Uterus (tissue), 4 donors: ENCODE results near the gene SARDH. TPM values are rescaled to one million over a fixed set of nuclear protein-coding genes. Genes with fewer than 3 reads are reported as not detected.

Experiments used
- DNase-seq, 2 donors: peaks; one replicate each; pipeline ENCODE4 v3.0.0-alpha.2; 2019 to 2020
- H3K27ac ChIP-seq, 2 donors: fragments of 200-600 bp; sonication (generic); 1 replicate in 1 of 2; 2 replicates in 1 of 2; pipeline ENCODE4 v1.5.1; 2016 to 2018
- H3K27me3 ChIP-seq, 2 donors: fragments of 200-600 bp; sonication (generic); one replicate each; pipeline ENCODE4 v1.5.1; 2018 to 2019; ENCODE audit warnings: control low read depth in 1 of 2
- H3K36me3 ChIP-seq, 2 donors: fragments of 200-600 bp; sonication (generic); one replicate each; pipeline ENCODE4 v1.5.1; 2019; ENCODE audit warnings: control low read depth in 1 of 2
- H3K4me1 ChIP-seq, 2 donors: fragments of 200-600 bp; sonication (generic); one replicate each; pipeline ENCODE4 v1.5.1; 2018 to 2019; ENCODE audit warnings: control low read depth in 1 of 2
- H3K4me3 ChIP-seq, 2 donors: fragments of 200-600 bp; sonication (generic); 1 replicate in 1 of 2; 2 replicates in 1 of 2; pipeline ENCODE4 v1.5.1; 2018 to 2019; ENCODE audit warnings: mild to moderate bottlenecking in 1 of 2
- H3K9me3 ChIP-seq, 2 donors: fragments of 200-600 bp; sonication (generic); one replicate each; pipeline ENCODE4 v1.5.1; 2019; ENCODE audit warnings: control low read depth in 1 of 2
- POLR2A ChIP-seq, 2 donors: fragments of 450-650 bp; IDR thresholded peaks; one replicate each; pipeline ENCODE4 v1.6.1; 2016; ENCODE audit warnings: antibody characterized with exemption in 2 of 2, mild to moderate bottlenecking in 1 of 2, moderate library complexity in 1 of 2
- intact Hi-C: fragments of 100-400 bp; cut with DNase I; formaldehyde crosslinking; loops from one replicate; pipeline ENCODE4 v1.15.1; 2023; ENCODE audit warnings: low total_unique reads
- total RNA-seq, 4 donors: library from RNA; depleted of rRNA in 3 of 4; stranded (reverse); fragments of >200 nt in 3 of 4; gene quantifications; one replicate each; pipeline versions ENCODE4 v1.1.0 to v1.2.4, GENCODE V29; 2014 to 2023
- TF ChIP-seq, protein P1 (sequence below), 4 experiments: fragments of 200-600 bp in 2 of 4; fragments of 450-650 bp in 2 of 4; sonication (generic) in 2 of 4; IDR thresholded peaks; one replicate each; pipeline ENCODE4 v1.5.1; 2016 to 2019; ENCODE audit warnings: antibody characterized with exemption in 4 of 4, mild to moderate bottlenecking in 2 of 4, moderate library complexity in 1 of 4
- donor health status: DM: yes; HTN: yes; CAD: no.

SARDH gene
- total RNA-seq, 4 donors from 2014 or later, result 2.7 to 14.1 TPM; not detected in 2

DNA sequence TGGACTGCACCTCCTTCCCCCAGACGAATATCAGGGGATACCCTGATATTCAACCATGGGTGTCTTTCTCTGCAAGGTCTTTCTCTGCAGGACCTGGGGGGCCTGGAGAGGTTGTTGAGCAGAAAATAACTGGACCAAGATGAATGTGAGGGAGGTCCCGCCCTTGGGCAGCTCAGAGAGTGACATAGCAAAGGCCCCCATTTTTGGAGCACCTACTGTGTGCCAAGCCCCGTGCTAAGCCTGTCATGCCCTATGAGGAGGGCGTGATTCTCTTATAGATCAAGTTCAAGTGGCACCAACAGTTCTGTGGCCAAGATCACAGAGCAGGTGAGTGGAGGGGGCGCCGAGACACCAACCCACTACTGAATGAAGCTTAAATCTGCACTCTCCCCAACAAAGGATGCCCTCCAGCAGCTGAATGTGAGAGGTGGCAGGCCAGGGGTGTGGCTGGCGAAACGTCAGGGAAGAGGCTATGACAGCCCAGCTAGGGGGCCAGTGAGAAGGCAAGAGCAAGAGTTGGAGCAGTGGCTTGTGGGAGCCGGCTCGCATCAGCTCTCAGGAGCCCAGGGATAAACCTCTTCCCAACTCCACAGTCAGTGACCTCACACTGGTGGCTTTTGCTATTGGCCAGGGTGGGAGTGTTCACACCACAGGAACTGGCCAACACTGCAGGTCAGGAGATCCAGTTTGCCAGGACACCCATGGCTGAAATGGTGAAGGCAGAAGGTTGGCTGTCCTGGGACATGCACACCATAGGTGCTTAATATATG is 5.3 kb downstream of the SARDH start:
- TF ChIP-seq, protein P1, sequence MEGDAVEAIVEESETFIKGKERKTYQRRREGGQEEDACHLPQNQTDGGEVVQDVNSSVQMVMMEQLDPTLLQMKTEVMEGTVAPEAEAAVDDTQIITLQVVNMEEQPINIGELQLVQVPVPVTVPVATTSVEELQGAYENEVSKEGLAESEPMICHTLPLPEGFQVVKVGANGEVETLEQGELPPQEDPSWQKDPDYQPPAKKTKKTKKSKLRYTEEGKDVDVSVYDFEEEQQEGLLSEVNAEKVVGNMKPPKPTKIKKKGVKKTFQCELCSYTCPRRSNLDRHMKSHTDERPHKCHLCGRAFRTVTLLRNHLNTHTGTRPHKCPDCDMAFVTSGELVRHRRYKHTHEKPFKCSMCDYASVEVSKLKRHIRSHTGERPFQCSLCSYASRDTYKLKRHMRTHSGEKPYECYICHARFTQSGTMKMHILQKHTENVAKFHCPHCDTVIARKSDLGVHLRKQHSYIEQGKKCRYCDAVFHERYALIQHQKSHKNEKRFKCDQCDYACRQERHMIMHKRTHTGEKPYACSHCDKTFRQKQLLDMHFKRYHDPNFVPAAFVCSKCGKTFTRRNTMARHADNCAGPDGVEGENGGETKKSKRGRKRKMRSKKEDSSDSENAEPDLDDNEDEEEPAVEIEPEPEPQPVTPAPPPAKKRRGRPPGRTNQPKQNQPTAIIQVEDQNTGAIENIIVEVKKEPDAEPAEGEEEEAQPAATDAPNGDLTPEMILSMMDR (IDR thresholded peaks at IDR 0.05), result no peak
- no peak for TF ChIP-seq POLR2A (IDR thresholded peaks at IDR 0.05)
- no peaks in the 10 kb centered on the region for H3K36me3 ChIP-seq
- H3K27me3 ChIP-seq, result no peaks in the 10 kb centered on the region
- no peaks in the 10 kb centered on the region for H3K9me3 ChIP-seq
- intact Hi-C loops, result no loop called here
- no peaks in the 10 kb centered on the region for H3K4me1 ChIP-seq
- no peak overlapping the region for H3K4me3 ChIP-seq
- no peak for DNase-seq
- no peak overlapping the region for H3K27ac ChIP-seq

DNA sequence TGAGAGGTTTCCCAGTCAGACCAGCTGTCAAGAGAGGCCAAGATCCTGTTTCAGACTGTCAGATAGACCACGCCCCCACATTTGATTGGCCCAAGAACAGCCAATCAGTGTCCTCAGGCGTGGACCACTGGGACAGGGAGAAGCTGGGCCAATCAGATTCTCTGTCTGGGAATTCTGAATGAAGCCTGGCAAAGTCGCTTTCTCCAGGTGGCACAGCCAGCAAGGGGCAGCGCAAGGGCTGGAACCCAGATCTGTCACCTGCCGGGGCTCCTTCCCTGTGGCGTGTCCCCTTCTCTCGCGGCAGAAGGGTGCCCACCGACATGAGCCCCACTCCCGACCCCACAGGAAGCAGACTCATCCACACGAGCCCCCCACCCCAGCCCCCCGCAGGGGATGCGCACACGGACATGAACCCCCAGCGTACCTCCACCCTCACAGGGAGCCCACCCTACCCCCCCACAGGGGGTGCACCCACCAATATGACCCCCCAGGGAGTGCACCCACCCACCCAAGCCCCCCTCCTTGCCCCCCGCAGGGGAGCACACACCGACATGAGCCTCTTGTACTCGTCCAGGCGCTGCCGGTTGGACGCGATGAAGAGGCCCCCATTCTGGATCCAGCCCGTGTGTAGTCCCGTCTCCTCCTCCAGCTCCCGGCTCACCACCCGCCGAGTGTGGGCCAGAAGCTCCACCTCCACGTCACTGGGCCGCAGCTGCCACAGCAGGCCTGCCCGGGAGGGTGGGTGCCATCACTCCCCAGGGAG is 6.1 kb downstream of the SARDH start:
- no peak for TF ChIP-seq POLR2A (IDR thresholded peaks at IDR 0.05)
- TF ChIP-seq, protein P1 (IDR thresholded peaks at IDR 0.05), result no peak
- H3K36me3 ChIP-seq, result no peaks in the 10 kb centered on the region
- H3K4me3 ChIP-seq, result no peak overlapping the region
- intact Hi-C loops, result no loop called here
- H3K27ac ChIP-seq, result no peak overlapping the region
- H3K27me3 ChIP-seq, result no peaks in the 10 kb centered on the region
- H3K4me1 ChIP-seq, result no peaks in the 10 kb centered on the region
- no peak for DNase-seq
- no peaks in the 10 kb centered on the region for H3K9me3 ChIP-seq

DNA sequence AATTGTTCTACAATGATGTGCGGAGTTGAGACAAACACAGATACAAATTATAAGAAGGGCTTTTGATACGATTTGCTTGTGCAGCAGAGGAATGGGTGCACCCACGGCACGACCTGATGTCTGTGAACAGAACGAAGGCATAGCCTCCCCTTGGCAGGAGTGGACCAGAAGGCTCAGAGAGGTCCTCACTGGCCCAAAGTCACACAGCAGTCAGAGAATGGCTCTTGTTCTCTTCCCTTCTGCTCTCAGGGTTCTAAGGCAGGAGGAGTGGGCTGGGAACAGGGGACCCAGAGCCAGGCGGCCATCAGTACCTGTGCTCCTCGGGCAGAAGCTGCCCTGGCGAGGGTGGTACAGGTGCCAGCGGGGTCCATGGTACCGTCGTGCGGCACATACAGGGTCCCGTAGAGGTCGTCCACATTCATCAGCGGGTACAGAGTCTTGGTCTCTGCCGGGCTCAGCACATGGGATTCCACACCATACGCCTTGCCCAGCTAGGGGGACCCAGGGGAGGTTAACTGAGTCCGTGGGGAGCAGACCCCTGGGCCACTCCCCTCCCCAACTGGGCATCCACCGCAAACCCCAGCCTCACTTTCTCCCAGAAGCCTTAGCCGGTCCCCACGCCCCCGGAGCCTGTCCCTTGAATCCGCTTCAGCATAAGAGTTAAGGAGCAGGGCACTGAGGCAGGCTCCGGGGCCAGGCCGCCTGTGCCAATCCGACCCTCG is 7.0 kb downstream of the SARDH start:
- TF ChIP-seq, protein P1 (IDR thresholded peaks at IDR 0.05), result no peak
- no peak for DNase-seq
- H3K36me3 ChIP-seq, result no peaks in the 10 kb centered on the region
- H3K27me3 ChIP-seq, result no peaks in the 10 kb centered on the region
- H3K27ac ChIP-seq, result no peak overlapping the region
- H3K4me1 ChIP-seq, result no peaks in the 10 kb centered on the region
- H3K4me3 ChIP-seq, result no peak overlapping the region
- H3K9me3 ChIP-seq, result no peaks in the 10 kb centered on the region
- intact Hi-C loops, result no loop called here

GRCh38 chr9:133729617-133730281 is 8.4 kb downstream of the SARDH start:
- no peak for TF ChIP-seq POLR2A (IDR thresholded peaks at IDR 0.05)
- TF ChIP-seq, protein P1 (IDR thresholded peaks at IDR 0.05), result no peak
- no peaks in the 10 kb centered on the region for H3K9me3 ChIP-seq
- H3K36me3 ChIP-seq, result no peaks in the 10 kb centered on the region
- no peak overlapping the region for H3K27ac ChIP-seq
- no peaks in the 10 kb centered on the region for H3K4me1 ChIP-seq
- no peak overlapping the region for H3K4me3 ChIP-seq
- H3K27me3 ChIP-seq, result no peaks in the 10 kb centered on the region
- no peak for DNase-seq
- intact Hi-C loops, result no loop called here
